Kidney (tissue), 14 donors: ENCODE results near the gene RAB27B. TPM values are rescaled to one million over a fixed set of nuclear protein-coding genes. Genes with fewer than 3 reads are reported as not detected.

Experiments
- DNase-seq, 5 donors: peaks; one replicate each; pipeline ENCODE4 v3.0.0-alpha.2; 2013 to 2020
- FAIRE-seq: peaks from 2 replicates; lab custom pipeline; 2012; peaks lifted over from hg19 to GRCh38; lab: Jason Lieb, UNC
- H3K27ac ChIP-seq, 2 donors: one replicate each; pipeline ENCODE4 v1.7.0; 2013; ENCODE audit warnings: low read depth in 2 of 2, low read length in 2 of 2, inconsistent platforms in 1 of 2
- H3K27me3 ChIP-seq: one replicate; pipeline ENCODE4 v1.7.1; 2013; ENCODE audit warnings: low read length, inconsistent platforms; ENCODE audit not compliant: control insufficient read depth, insufficient read depth
- H3K36me3 ChIP-seq, 3 donors: one replicate each; pipeline versions ENCODE4 v1.7.0 to v1.7.1; 2013; ENCODE audit warnings: low read length in 3 of 3, control low read depth in 1 of 3, inconsistent platforms in 1 of 3; ENCODE audit not compliant: insufficient read depth in 3 of 3, control insufficient read depth in 2 of 3
- H3K4me1 ChIP-seq, 3 donors: one replicate each; pipeline versions ENCODE4 v1.7.0 to v1.7.1; 2013; ENCODE audit warnings: low read length in 3 of 3, inconsistent platforms in 1 of 3, low read depth in 1 of 3; ENCODE audit not compliant: control insufficient read depth in 2 of 3, insufficient read depth in 2 of 3
- H3K4me3 ChIP-seq, 3 donors: one replicate each; pipeline versions ENCODE4 v1.7.0 to v1.8.1; 2013; ENCODE audit warnings: low read length in 3 of 3, control low read depth in 1 of 3, inconsistent platforms in 1 of 3
- H3K9ac ChIP-seq, 3 donors: one replicate each; pipeline versions ENCODE4 v1.7.0 to v1.7.1; 2013; ENCODE audit warnings: low read length in 3 of 3, control low read depth in 1 of 3, inconsistent platforms in 1 of 3
- H3K9me3 ChIP-seq, 3 donors: one replicate each; pipeline versions ENCODE4 v1.7.0 to v1.7.1; 2013; ENCODE audit warnings: low read length in 3 of 3, control low read depth in 1 of 3, inconsistent platforms in 1 of 3; ENCODE audit not compliant: control insufficient read depth in 2 of 3, insufficient read depth in 1 of 3
- intact Hi-C: fragments of 100-400 bp; cut with DNase I; formaldehyde crosslinking; loops from one replicate; pipeline ENCODE4 v1.11.1; 2022
- polyA plus RNA-seq: library from polyadenylated mRNA; stranded (reverse); fragments of 350-450 nt; fragmentation: Illumina TruSeq; extraction: RNeasy Lipid Tissue Mini Kit (QIAGEN cat#74804); gene quantifications from one replicate; pipeline ENCODE4 v1.2.3, GENCODE V29; 2014; ENCODE audit warnings: low read depth, low replicate concordance; ENCODE audit not compliant: insufficient read depth
- total RNA-seq: library from RNA; stranded (reverse); fragmentation: NEBNext Ultra II Directional; extraction: Animal tissue kit (Norgen Biotek cat#: 25700); gene quantifications from one replicate; pipeline ENCODE4 v1.2.1, GENCODE V29; 2021
- TF ChIP-seq, protein P1 (sequence below): IDR thresholded peaks from 3 replicates; pipeline ENCODE4 v1.5.1; 2012; ENCODE audit warnings: mild to moderate bottlenecking, moderate library complexity, borderline replicate concordance; ENCODE audit not compliant: insufficient read depth; ENCODE audit errors: extremely low read depth
- donor health status: control.
- donor health status: control.
- donor health status: control.
- donor health status: control.
- donor health status: control.
- donor health status: DM: yes; HTN: yes; CAD: no.
- donor health status: Normal renal cell carcinoma (clear cell type).

Gene RAB27B
- total and polyA plus RNA-seq, 2 donors from 2014 or later: 0.32 to 4.1 TPM

DNA sequence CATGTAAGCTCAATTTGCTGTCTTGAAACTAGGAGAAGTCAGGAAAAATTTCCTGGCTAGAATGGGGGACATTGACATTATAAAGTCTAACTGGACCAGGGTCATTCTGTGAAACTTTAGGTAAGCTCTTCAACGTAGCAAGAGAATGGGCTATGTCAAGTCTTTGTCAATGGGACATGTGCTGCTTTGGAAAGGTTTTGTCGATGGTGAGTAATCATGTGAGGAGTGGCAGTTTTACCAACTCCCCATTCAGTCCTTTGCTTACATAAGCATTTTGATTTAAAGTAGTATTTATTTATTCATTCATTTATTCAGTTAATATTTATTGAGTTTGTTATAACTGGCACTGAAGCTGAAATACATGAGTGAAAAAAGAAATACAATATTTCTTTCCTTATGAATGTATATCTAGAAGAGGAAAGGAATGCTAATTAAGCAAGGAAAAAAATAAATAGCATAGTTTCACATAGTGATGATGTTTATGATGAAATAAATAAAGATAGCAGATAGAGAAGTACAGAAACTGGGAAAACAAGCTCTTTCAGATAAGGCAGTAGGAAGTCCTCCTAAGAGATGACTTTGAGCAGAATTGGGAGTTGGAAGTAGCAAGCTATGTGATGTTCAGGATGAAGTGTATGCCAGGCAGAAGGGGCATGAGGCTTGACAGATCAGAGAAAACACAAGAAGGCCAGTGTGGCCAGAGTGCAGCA, 25.4 kb upstream of the RAB27B start:
- TF ChIP-seq, protein P1, sequence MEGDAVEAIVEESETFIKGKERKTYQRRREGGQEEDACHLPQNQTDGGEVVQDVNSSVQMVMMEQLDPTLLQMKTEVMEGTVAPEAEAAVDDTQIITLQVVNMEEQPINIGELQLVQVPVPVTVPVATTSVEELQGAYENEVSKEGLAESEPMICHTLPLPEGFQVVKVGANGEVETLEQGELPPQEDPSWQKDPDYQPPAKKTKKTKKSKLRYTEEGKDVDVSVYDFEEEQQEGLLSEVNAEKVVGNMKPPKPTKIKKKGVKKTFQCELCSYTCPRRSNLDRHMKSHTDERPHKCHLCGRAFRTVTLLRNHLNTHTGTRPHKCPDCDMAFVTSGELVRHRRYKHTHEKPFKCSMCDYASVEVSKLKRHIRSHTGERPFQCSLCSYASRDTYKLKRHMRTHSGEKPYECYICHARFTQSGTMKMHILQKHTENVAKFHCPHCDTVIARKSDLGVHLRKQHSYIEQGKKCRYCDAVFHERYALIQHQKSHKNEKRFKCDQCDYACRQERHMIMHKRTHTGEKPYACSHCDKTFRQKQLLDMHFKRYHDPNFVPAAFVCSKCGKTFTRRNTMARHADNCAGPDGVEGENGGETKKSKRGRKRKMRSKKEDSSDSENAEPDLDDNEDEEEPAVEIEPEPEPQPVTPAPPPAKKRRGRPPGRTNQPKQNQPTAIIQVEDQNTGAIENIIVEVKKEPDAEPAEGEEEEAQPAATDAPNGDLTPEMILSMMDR: no peak
- DNase-seq (no peak), FAIRE-seq (no peak)
- no peak overlapping the region for H3K9ac ChIP-seq
- no peak overlapping the region for H3K27ac ChIP-seq
- intact Hi-C loops: no loop called here
- H3K36me3 ChIP-seq: no peaks in the 10 kb centered on the region
- H3K4me3 ChIP-seq: no peak overlapping the region
- no peaks in the 10 kb centered on the region for H3K27me3 ChIP-seq
- H3K9me3 ChIP-seq: no peaks in the 10 kb centered on the region
- H3K4me1 ChIP-seq: no peaks in the 10 kb centered on the region

DNA sequence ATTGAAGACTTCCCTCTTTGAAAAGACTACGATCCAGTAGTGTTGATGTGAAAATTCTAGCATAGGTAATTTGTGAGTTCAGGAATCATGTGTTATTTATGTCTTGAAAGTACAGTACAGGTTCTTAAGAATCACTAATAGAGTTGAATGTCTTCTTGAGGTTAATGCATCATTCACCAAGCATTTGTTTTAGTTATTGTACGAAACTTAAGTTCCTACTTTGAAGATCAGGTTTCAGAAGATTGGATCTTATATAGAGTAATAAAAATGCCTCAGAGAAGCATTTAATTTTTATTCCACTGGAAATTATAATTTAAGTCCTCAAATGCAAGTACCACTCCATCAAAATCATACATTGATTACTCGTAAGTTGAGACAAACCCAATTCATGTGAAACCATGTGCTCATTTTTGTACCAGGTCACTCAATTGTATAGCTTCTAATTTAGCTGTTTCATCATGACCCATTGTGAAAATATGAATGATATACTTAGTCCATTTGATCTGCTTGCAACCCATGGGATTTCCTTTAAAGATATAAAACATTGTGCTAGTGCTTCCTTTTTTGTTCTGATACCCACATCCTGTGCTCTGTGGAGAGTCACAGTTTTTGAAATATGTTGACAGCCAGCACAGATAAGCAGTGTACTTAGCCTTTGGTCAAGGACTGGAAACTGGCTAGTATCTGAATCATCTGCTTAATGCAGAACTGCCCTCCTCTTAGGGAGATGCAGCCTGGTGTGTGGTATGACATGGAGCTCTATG, 22.5 kb upstream of the RAB27B start:
- Histone ChIP-seq H3K27me3 (no peaks in the 10 kb centered on the region), H3K27ac (no peak overlapping the region), H3K4me3 (no peak overlapping the region), H3K9ac (no peak overlapping the region), H3K4me1 (no peaks in the 10 kb centered on the region), H3K9me3 (no peaks in the 10 kb centered on the region), H3K36me3 (no peaks in the 10 kb centered on the region)
- intact Hi-C loops: no loop called here
- peak in 1 of 5 donors; percentile 34 for DNase-seq
- TF ChIP-seq, protein P1: no peak
- FAIRE-seq: no peak

DNA sequence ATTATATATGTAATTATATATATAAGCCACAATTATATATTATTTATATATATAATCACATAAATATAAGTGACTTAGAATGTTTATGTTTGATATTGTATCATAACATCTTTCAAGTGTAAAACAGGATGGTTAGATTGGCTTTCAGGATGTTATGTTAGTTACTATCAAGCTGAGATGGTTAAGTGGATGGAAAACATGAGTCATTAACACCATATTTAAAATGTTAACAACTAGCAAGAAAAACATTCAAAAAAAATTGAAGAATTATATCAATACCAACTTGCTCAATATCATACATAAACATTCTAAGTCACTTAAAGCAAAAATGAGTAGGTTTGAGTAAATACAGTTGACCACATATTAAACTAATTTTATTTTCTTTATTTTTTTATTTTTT, 21.8 kb upstream of the RAB27B start:
- Histone ChIP-seq H3K27me3 (no peaks in the 10 kb centered on the region), H3K9ac (no peak overlapping the region), H3K27ac (no peak overlapping the region), H3K4me1 (no peaks in the 10 kb centered on the region), H3K4me3 (no peak overlapping the region), H3K9me3 (no peaks in the 10 kb centered on the region), H3K36me3 (no peaks in the 10 kb centered on the region)
- DNase-seq (no peak), FAIRE-seq (no peak)
- intact Hi-C loops: no loop called here
- TF ChIP-seq, protein P1: no peak
